Activated CD4-positive, alpha-beta T cell treated with anti-CD3 and anti-CD28 coated beads, Interleukin-2, amount 10 ng/mL, durations not matched to agents 24 days and 14 days (primary cell): ENCODE results near the gene MROH8. TPM values are rescaled to one million over a fixed set of nuclear protein-coding genes. Genes with fewer than 3 reads are reported as not detected.
A peak's percentile ranks its signal among the peaks of the same experiment; 100 is the strongest.

Experiments used
- DNase-seq: peaks from one replicate; pipeline ENCODE4 v3.0.0; 2022
- H3K27ac Mint-ChIP-seq: one replicate; pipeline ENCODE4 v1.8.0; 2022; ENCODE audit warnings: mild to moderate bottlenecking, mixed read lengths
- H3K27me3 Mint-ChIP-seq: one replicate; pipeline ENCODE4 v1.8.0; 2022; ENCODE audit warnings: mixed read lengths
- H3K36me3 Mint-ChIP-seq: one replicate; pipeline ENCODE4 v1.8.0; 2022; ENCODE audit warnings: low read depth, mild to moderate bottlenecking, mixed read lengths
- H3K4me1 Mint-ChIP-seq: one replicate; pipeline ENCODE4 v1.8.0; 2021; ENCODE audit warnings: mixed read lengths
- H3K4me3 Mint-ChIP-seq: one replicate; pipeline ENCODE4 v1.8.0; 2022; ENCODE audit warnings: mild to moderate bottlenecking, moderate library complexity, mixed read lengths
- H3K9me3 Mint-ChIP-seq: one replicate; pipeline ENCODE4 v1.8.0; 2021; ENCODE audit warnings: mixed read lengths
- intact Hi-C: fragments of 100-400 bp; cut with micrococcal nuclease; formaldehyde crosslinking; loops from one replicate; pipeline ENCODE4 v1.15.1; 2023
- total RNA-seq: library from RNA; stranded (reverse); gene quantifications from 2 replicates; pipeline ENCODE4 v1.2.3, GENCODE V29; 2022

MROH8 gene
- 0.63 and 1.3 TPM in 2 replicates for total RNA-seq

- Mint-ChIP-seq H3K27me3 (peaks cover 6% of the 10 kb centered on the region), H3K27ac (peak within 1 kb of the TSS; percentile 93), H3K4me1 (peaks cover 26% of the 10 kb centered on the region), H3K36me3 (peaks cover 21% of the 10 kb centered on the region), H3K9me3 (no peaks in the 10 kb centered on the region), H3K4me3 (peak within 1 kb of the TSS; percentile 92)
- peak; percentile 98 for DNase-seq
- intact Hi-C loops, result loop anchor here (1.0 to 2.0 kb wide), 2 partner anchors 84 to 170 kb away; partner anchors contain the start of gene RBL1
Measured at GRCh38 chr20:37178839-37179682, at the start of gene MROH8, which contains the start of gene RPN2. Gene MROH8 (minus strand): TSS chr20:37179548. Gene RPN2 (plus strand): TSS chr20:37179330. CDS start chr20:37179357, 27 bp downstream.

- Mint-ChIP-seq H3K9me3 (no peaks in the 10 kb centered on the region), H3K27me3 (no peaks in the 10 kb centered on the region), H3K4me1 (no peaks in the 10 kb centered on the region), H3K36me3 (peaks cover 82% of the 10 kb centered on the region), H3K27ac (no peak overlapping the region), H3K4me3 (no peak overlapping the region)
- intact Hi-C loops, result no loop called here
- DNase-seq, result no peak
Measured at GRCh38 chr20:37228656-37229055, 49.3 kb upstream of the MROH8 start.

- H3K4me1 Mint-ChIP-seq, result no peaks in the 10 kb centered on the region
- no peak overlapping the region for H3K27ac Mint-ChIP-seq
- intact Hi-C loops, result no loop called here
- no peak overlapping the region for H3K4me3 Mint-ChIP-seq
- H3K9me3 Mint-ChIP-seq, result no peaks in the 10 kb centered on the region
- no peaks in the 10 kb centered on the region for H3K27me3 Mint-ChIP-seq
- DNase-seq, result no peak
- peaks cover 84% of the 10 kb centered on the region for H3K36me3 Mint-ChIP-seq
Measured at GRCh38 chr20:37228082-37228481, 48.7 kb upstream of the MROH8 start.

- intact Hi-C loops, result no loop called here
- Mint-ChIP-seq H3K27me3 (no peaks in the 10 kb centered on the region), H3K27ac (no peak overlapping the region), H3K9me3 (no peaks in the 10 kb centered on the region), H3K4me3 (no peak overlapping the region), H3K36me3 (peaks cover 78% of the 10 kb centered on the region), H3K4me1 (no peaks in the 10 kb centered on the region)
- DNase-seq, result no peak
Measured at GRCh38 chr20:37226889-37227288, 47.5 kb upstream of the MROH8 start.

GRCh38 chr20:37225146-37225545 lies 45.8 kb upstream of the MROH8 start:
- peaks cover 68% of the 10 kb centered on the region for H3K36me3 Mint-ChIP-seq

GRCh38 chr20:37223053-37223452 lies 43.7 kb upstream of the MROH8 start:
- peaks cover 1% of the 10 kb centered on the region for H3K4me1 Mint-ChIP-seq

More at GRCh38 chr20:37225146-37225545, 45.8 kb upstream of the MROH8 start:
- intact Hi-C loops, result no loop called here
- Mint-ChIP-seq H3K4me1 (no peaks in the 10 kb centered on the region), H3K27me3 (no peaks in the 10 kb centered on the region), H3K4me3 (no peak overlapping the region), H3K27ac (peak overlapping the region; percentile 18), H3K9me3 (no peaks in the 10 kb centered on the region)
- no peak for DNase-seq

GRCh38 chr20:37222086-37222485 lies 42.7 kb upstream of the MROH8 start:
- Mint-ChIP-seq H3K9me3 (no peaks in the 10 kb centered on the region), H3K4me3 (no peak overlapping the region), H3K27me3 (no peaks in the 10 kb centered on the region), H3K27ac (no peak overlapping the region), H3K36me3 (peaks cover 60% of the 10 kb centered on the region), H3K4me1 (peaks cover 1% of the 10 kb centered on the region)
- no peak for DNase-seq
- intact Hi-C loops, result no loop called here

More at GRCh38 chr20:37223053-37223452, 43.7 kb upstream of the MROH8 start:
- intact Hi-C loops, result no loop called here
- Mint-ChIP-seq H3K27me3 (no peaks in the 10 kb centered on the region), H3K27ac (peak overlapping the region; percentile 11), H3K4me3 (no peak overlapping the region), H3K36me3 (peaks cover 67% of the 10 kb centered on the region), H3K9me3 (no peaks in the 10 kb centered on the region)
- DNase-seq, result no peak

GRCh38 chr20:37220731-37221130 lies 41.4 kb upstream of the MROH8 start:
- Mint-ChIP-seq H3K27ac (no peak overlapping the region), H3K4me3 (no peak overlapping the region), H3K4me1 (peaks cover 1% of the 10 kb centered on the region), H3K27me3 (no peaks in the 10 kb centered on the region), H3K36me3 (peaks cover 57% of the 10 kb centered on the region), H3K9me3 (no peaks in the 10 kb centered on the region)
- intact Hi-C loops, result no loop called here
- DNase-seq, result no peak

- peaks cover 54% of the 10 kb centered on the region for H3K36me3 Mint-ChIP-seq
- no peak for DNase-seq
- no peak overlapping the region for H3K4me3 Mint-ChIP-seq
- no peak overlapping the region for H3K27ac Mint-ChIP-seq
- no peaks in the 10 kb centered on the region for H3K27me3 Mint-ChIP-seq
- H3K4me1 Mint-ChIP-seq, result peaks cover 3% of the 10 kb centered on the region
- H3K9me3 Mint-ChIP-seq, result no peaks in the 10 kb centered on the region
- intact Hi-C loops, result no loop called here
Measured at GRCh38 chr20:37219751-37220668, 40.7 kb upstream of the MROH8 start.

- Mint-ChIP-seq H3K27ac (no peak overlapping the region), H3K4me3 (no peak overlapping the region), H3K36me3 (peaks cover 51% of the 10 kb centered on the region), H3K9me3 (no peaks in the 10 kb centered on the region), H3K27me3 (no peaks in the 10 kb centered on the region), H3K4me1 (peaks cover 6% of the 10 kb centered on the region)
- no peak for DNase-seq
- intact Hi-C loops, result no loop called here
Measured at GRCh38 chr20:37218976-37219375, 39.6 kb upstream of the MROH8 start.

- DNase-seq, result no peak
- H3K9me3 Mint-ChIP-seq, result no peaks in the 10 kb centered on the region
- H3K4me1 Mint-ChIP-seq, result peaks cover 6% of the 10 kb centered on the region
- no peaks in the 10 kb centered on the region for H3K27me3 Mint-ChIP-seq
- no peak overlapping the region for H3K27ac Mint-ChIP-seq
- intact Hi-C loops, result no loop called here
- H3K4me3 Mint-ChIP-seq, result no peak overlapping the region
- peaks cover 51% of the 10 kb centered on the region for H3K36me3 Mint-ChIP-seq
Measured at GRCh38 chr20:37218441-37218840, 39.1 kb upstream of the MROH8 start.

- intact Hi-C loops, result no loop called here
- no peak overlapping the region for H3K4me3 Mint-ChIP-seq
- peaks cover 3% of the 10 kb centered on the region for H3K4me1 Mint-ChIP-seq
- no peaks in the 10 kb centered on the region for H3K9me3 Mint-ChIP-seq
- H3K36me3 Mint-ChIP-seq, result peaks cover 56% of the 10 kb centered on the region
- no peak overlapping the region for H3K27ac Mint-ChIP-seq
- H3K27me3 Mint-ChIP-seq, result no peaks in the 10 kb centered on the region
- DNase-seq, result no peak
Measured at GRCh38 chr20:37209661-37210314, 30.4 kb upstream of the MROH8 start.

GRCh38 chr20:37209193-37209592 lies 29.8 kb upstream of the MROH8 start:
- Mint-ChIP-seq H3K27ac (no peak overlapping the region), H3K27me3 (no peaks in the 10 kb centered on the region), H3K4me1 (no peaks in the 10 kb centered on the region), H3K36me3 (peaks cover 57% of the 10 kb centered on the region), H3K4me3 (no peak overlapping the region), H3K9me3 (no peaks in the 10 kb centered on the region)
- intact Hi-C loops, result no loop called here
- DNase-seq, result no peak
